Spleen (tissue), 11 donors: ENCODE results near the gene CCDC12. TPM values are rescaled to one million over a fixed set of nuclear protein-coding genes. Genes with fewer than 3 reads are reported as not detected.

Experiments used
- DNase-seq: peaks from one replicate; pipeline ENCODE4 v3.0.0-alpha.2; 2020
- H3K27ac ChIP-seq, 8 donors: fragments of 200-600 bp; sonication (generic) in 7 of 8; 1 replicate in 4 of 8; 2 replicates in 4 of 8; pipeline versions ENCODE4 v1.5.0 to v1.8.0; 2016 to 2021; ENCODE audit warnings: inconsistent platforms in 4 of 8, mild to moderate bottlenecking in 4 of 8, moderate library complexity in 1 of 8
- H3K27me3 ChIP-seq, 7 donors: fragments of 200-600 bp; sonication (generic) in 6 of 7; replicated peaks in 1 of 7; 1 replicate in 4 of 7; 2 replicates in 3 of 7; pipeline versions ENCODE4 v1.5.0 to v1.8.0; 2016 to 2021; ENCODE audit warnings: inconsistent platforms in 3 of 7, mild to moderate bottlenecking in 1 of 7
- H3K36me3 ChIP-seq, 6 donors: fragments of 200-600 bp; sonication (generic) in 5 of 6; 1 replicate in 4 of 6; 2 replicates in 2 of 6; pipeline versions ENCODE4 v1.5.0 to v1.8.0; 2016 to 2021; ENCODE audit warnings: inconsistent platforms in 2 of 6
- H3K4me1 ChIP-seq, 6 donors: fragments of 200-600 bp; sonication (generic) in 5 of 6; 1 replicate in 3 of 6; 2 replicates in 3 of 6; pipeline versions ENCODE4 v1.5.0 to v1.8.0; 2016 to 2021; ENCODE audit warnings: inconsistent platforms in 3 of 6
- H3K4me3 ChIP-seq, 8 donors: fragments of 200-600 bp; sonication (generic) in 7 of 8; 1 replicate in 4 of 8; 2 replicates in 4 of 8; pipeline versions ENCODE4 v1.5.0 to v1.8.0; 2016 to 2021; ENCODE audit warnings: inconsistent platforms in 4 of 8, mild to moderate bottlenecking in 4 of 8, moderate library complexity in 2 of 8
- H3K9me3 ChIP-seq, 8 donors: fragments of 200-600 bp; sonication (generic) in 7 of 8; 1 replicate in 4 of 8; 2 replicates in 4 of 8; pipeline versions ENCODE4 v1.5.0 to v1.8.0; 2016 to 2021; ENCODE audit warnings: inconsistent platforms in 4 of 8
- CTCF ChIP-seq, 11 experiments: fragments of 200-600 bp in 7 of 11; fragments of 450-650 bp in 4 of 11; sonication (generic) in 4 of 11; IDR thresholded peaks in 8 of 11; conservative IDR thresholded peaks in 3 of 11; 1 replicate in 7 of 11; 2 replicates in 4 of 11; pipeline versions ENCODE4 v1.4.0 to v1.8.0; 2016 to 2021; ENCODE audit warnings: antibody characterized with exemption in 11 of 11, inconsistent platforms in 4 of 11, mild to moderate bottlenecking in 1 of 11
- POLR2A ChIP-seq, 3 donors: fragments of 450-650 bp; IDR thresholded peaks; one replicate each; pipeline ENCODE4 v1.5.1; 2017; ENCODE audit warnings: antibody characterized with exemption in 3 of 3, mild to moderate bottlenecking in 1 of 3
- POLR2AphosphoS5 ChIP-seq, 3 donors: sonication (generic); formaldehyde crosslinking; IDR thresholded peaks; one replicate each; pipeline ENCODE4 v1.5.1; 2017; ENCODE audit warnings: antibody characterized with exemption in 3 of 3
- WGBS, 5 donors: extraction: QIAGEN DNeasy Blood & Tissue Kit in 3 of 5; methylation state at CpG; one replicate each; pipeline versions ENCODE4 v1.1.5 to v1.1.7; 2013 to 2018; 5-methylcytosine and 5-hydroxymethylcytosine counted together
- intact Hi-C: fragments of 100-400 bp; cut with DNase I; formaldehyde crosslinking; loops from one replicate; pipeline ENCODE4 v1.15.0; 2023; ENCODE audit warnings: low total_unique reads
- polyA plus RNA-seq, 3 donors: library from polyadenylated mRNA; stranded (reverse); fragments of 200-250 nt; gene quantifications; one replicate each; pipeline ENCODE4 v1.2.1, GENCODE V29; 2013
- total RNA-seq, 7 donors: library from RNA; depleted of rRNA in 3 of 7; stranded (reverse); fragments of >200 nt in 3 of 7; fragmentation: NEBNext Ultra II Directional in 4 of 7; extraction: Animal tissue kit (Norgen Biotek cat#: 25700) in 4 of 7; gene quantifications; one replicate each; pipeline versions ENCODE4 v1.1.0 to v1.2.1, GENCODE V29; 2016 to 2021
- donor health status: healthy with polysubstance abuse.
- donor health status: DM: no; HTN: no; CAD: no; lungs with moderate emphysema.
- donor health status: DM: no; HTN: no; CAD: no.
- donor health status: Bipolar disorder and iron deficiency.
- donor health status: healthy.
- donor health status: DM: no; HTN: no; CAD: no.
- donor health status: DM: yes; HTN: yes; CAD: no.

CCDC12 gene
- total and polyA plus RNA-seq, 10 donors = 36.5 to 124 (median 55.7) TPM

DNA sequence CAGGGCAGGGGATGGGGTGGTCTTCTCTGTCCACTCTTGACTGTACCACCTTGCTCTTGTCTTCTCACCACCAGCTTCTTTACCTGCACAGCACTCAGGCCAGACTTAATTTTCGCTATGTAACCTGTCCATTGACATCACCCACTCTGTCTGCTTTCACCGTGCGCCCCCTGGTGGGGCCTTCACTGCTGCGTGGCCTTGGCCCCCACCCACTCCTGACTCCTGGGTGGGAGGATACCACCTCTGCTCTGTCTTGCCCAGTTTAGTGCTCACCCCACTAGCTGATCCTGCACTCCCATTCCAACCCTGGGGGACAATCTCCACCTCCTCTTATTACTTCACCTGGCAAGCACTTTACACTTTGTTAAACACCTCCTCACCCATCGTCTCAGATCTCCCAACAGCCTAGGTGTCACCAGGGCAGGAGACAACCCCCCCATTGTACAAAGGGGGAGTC lies 81.3 kb downstream of the CCDC12 start:
- peak in 2 of 3 donors; percentile 12 to 48 for TF ChIP-seq POLR2AphosphoS5 (IDR thresholded peaks at IDR 0.05)
- peak; percentile 74 to 91 (median 85) for TF ChIP-seq CTCF (IDR thresholded peaks at IDR 0.05 in 8 of 11, conservative IDR thresholded peaks at IDR 0.05 in 3 of 11)
- no peak for TF ChIP-seq POLR2A (IDR thresholded peaks at IDR 0.05)
- peaks cover 0 to 76% (median 20%) of the 10 kb centered on the region in 7 donors for H3K27me3 ChIP-seq
- intact Hi-C loops = loop anchor here (5.0 kb wide), 1 partner anchor 188 kb away; no protein-coding TSS in a partner anchor
- DNase-seq = peak; percentile 90
- no peaks in the 10 kb centered on the region for H3K9me3 ChIP-seq
- no peak overlapping the region for H3K27ac ChIP-seq
- H3K4me1 ChIP-seq = peaks cover 4 to 67% (median 29%) of the 10 kb centered on the region in 6 donors
- H3K4me3 ChIP-seq = no peak overlapping the region
- no peaks in the 10 kb centered on the region for H3K36me3 ChIP-seq
- 15 to 23% (median 21%) methylated on average over 5 of the region's 5 CpGs for WGBS, 5 donors

GRCh38 chr3:46894256-46894655 lies 82.3 kb downstream of the CCDC12 start:
- Histone ChIP-seq H3K4me1 (peaks cover 6 to 75% (median 34%) of the 10 kb centered on the region in 6 donors), H3K4me3 (no peak overlapping the region), H3K9me3 (no peaks in the 10 kb centered on the region), H3K27ac (no peak overlapping the region), H3K27me3 (peaks cover 0 to 82% (median 19%) of the 10 kb centered on the region in 7 donors), H3K36me3 (no peaks in the 10 kb centered on the region)
- intact Hi-C loops = no loop called here
- WGBS, 5 donors = 86 to 95% (median 90%) methylated on average over 4 to 6 of the region's 6 CpGs
- DNase-seq = no peak
- TF ChIP-seq POLR2AphosphoS5 (IDR thresholded peaks at IDR 0.05) (no peak), CTCF (IDR thresholded peaks at IDR 0.05 in 8 of 11, conservative IDR thresholded peaks at IDR 0.05 in 3 of 11) (no peak), POLR2A (IDR thresholded peaks at IDR 0.05) (no peak)

GRCh38 chr3:46893763-46894162 lies 82.8 kb downstream of the CCDC12 start:
- Histone ChIP-seq H3K27me3 (peaks cover 0 to 82% (median 15%) of the 10 kb centered on the region in 7 donors), H3K27ac (no peak overlapping the region), H3K4me1 (peaks cover 6 to 75% (median 32%) of the 10 kb centered on the region in 6 donors), H3K9me3 (no peaks in the 10 kb centered on the region), H3K4me3 (no peak overlapping the region), H3K36me3 (no peaks in the 10 kb centered on the region)
- TF ChIP-seq CTCF (IDR thresholded peaks at IDR 0.05 in 8 of 11, conservative IDR thresholded peaks at IDR 0.05 in 3 of 11) (no peak), POLR2A (IDR thresholded peaks at IDR 0.05) (no peak), POLR2AphosphoS5 (IDR thresholded peaks at IDR 0.05) (no peak)
- 44 to 82% (median 57%) methylated on average over 9 of the region's 9 CpGs for WGBS, 5 donors
- peak; percentile 66 for DNase-seq
- intact Hi-C loops = no loop called here

DNA sequence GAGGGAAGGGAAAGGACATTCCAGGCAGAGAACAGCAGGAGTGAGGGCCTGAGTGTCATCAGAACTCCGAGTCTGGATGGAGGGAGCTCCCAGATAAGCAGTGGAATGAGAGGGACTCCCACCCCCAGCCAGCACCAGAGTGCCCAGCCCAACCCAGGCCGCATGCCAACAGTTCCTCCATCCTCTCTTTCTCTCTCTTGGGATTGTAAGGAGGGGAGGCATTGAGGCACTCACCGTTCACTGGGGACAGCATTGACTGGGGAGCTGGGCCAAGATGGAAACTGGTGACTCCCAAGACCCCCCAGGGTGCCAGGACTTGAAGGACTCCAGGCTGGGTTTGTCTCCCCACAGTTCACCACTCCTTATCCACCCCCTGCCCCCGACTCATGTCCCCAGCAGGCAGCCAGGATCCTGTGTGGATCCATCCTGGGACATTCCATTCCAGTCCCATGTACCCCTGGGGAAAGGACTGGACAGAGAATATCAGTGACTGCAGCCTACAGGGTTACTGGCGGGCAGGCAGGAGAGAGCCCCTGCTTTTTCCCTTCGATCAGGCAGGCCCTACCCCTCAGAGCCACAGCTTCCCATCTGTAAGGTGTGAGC lies 83.3 kb downstream of the CCDC12 start:
- intact Hi-C loops = no loop called here
- Histone ChIP-seq H3K4me3 (peak overlapping the region in 1 of 8 donors; percentile 70), H3K27ac (peak overlapping the region in 2 of 8 donors; percentile 32 to 34), H3K27me3 (peaks cover 0 to 77% (median 10%) of the 10 kb centered on the region in 7 donors), H3K9me3 (no peaks in the 10 kb centered on the region), H3K36me3 (no peaks in the 10 kb centered on the region), H3K4me1 (peaks cover 6 to 75% (median 28%) of the 10 kb centered on the region in 6 donors)
- peak; percentile 35 for DNase-seq
- 69 to 85% (median 78%) methylated on average over 6 of the region's 6 CpGs for WGBS, 5 donors
- TF ChIP-seq POLR2A (IDR thresholded peaks at IDR 0.05) (no peak), CTCF (IDR thresholded peaks at IDR 0.05 in 8 of 11, conservative IDR thresholded peaks at IDR 0.05 in 3 of 11) (no peak), POLR2AphosphoS5 (IDR thresholded peaks at IDR 0.05) (no peak)
